Activated naive CD4-positive, alpha-beta T cell treated with Interleukin-2 at 50 U/mL for 16 hours (primary cell): ENCODE measurements around the gene APOM.

ENCODE experiments used
- DNase-seq: peaks from one replicate; pipeline ENCODE4 v3.0.0-alpha.2; 2020

APOM gene

GRCh38 chr6:31631681-31632278 is 23.9 kb upstream of the APOM start:
- no peak for DNase-seq

- no peak for DNase-seq
These were observed 23.3 kb upstream of the APOM start for GRCh38 chr6:31632279-31632946.

- DNase-seq: no peak
These were observed 22.2 kb upstream of the APOM start for GRCh38 chr6:31633447-31633846.

- no peak for DNase-seq
These were observed 21.6 kb upstream of the APOM start for GRCh38 chr6:31634131-31634530.

DNA sequence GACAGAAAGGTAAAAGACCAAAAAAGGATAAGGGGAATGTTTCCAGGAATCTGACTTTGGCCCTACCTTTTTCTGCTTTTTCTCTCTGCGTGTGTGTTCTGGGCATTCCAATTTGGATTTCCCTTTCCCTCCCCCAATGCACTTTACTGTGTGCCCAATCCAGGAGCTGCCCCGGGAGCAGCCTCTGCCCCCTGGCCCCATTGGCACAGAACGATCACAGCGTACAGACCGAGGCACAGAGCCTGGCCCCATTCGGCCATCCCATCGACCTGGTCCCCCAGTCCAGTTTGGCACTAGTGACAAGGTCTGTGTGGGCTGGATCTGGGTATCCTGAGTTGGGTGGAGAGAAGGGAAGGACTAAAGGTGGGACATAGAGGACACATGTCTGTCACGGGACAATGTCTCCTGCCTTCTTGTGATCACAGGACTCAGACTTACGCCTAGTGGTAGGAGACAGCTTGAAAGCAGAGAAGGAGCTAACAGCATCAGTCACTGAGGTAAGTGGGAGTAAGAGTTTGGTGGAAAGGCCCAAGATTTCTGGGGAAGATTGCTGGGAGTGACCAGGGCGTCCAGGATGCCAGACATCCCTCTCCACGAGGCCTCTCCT is 20.6 kb upstream of the APOM start:
- DNase-seq: no peak

- DNase-seq: no peak
These were observed 18.7 kb upstream of the APOM start for GRCh38 chr6:31636698-31637596.

DNA sequence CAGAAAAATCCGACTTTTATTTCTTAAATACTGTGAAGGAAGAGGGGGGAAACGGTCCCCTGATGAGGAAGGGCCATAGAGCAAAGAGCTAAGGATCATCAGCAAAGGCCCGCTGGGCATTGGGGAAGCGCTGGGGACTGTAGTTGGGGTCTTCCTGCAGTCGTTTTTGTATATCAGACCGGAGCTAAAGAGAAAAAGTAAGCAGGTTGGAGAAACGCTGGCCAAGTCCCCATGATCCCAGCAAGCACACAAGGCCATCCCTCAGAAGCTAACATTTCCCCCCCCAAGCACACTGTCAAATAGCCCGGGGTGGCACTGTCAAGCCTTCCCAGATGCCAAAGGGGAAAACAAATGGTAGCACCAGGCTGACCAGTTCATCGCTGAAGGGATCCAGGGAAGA is 16.7 kb upstream of the APOM start:
- no peak for DNase-seq

DNA sequence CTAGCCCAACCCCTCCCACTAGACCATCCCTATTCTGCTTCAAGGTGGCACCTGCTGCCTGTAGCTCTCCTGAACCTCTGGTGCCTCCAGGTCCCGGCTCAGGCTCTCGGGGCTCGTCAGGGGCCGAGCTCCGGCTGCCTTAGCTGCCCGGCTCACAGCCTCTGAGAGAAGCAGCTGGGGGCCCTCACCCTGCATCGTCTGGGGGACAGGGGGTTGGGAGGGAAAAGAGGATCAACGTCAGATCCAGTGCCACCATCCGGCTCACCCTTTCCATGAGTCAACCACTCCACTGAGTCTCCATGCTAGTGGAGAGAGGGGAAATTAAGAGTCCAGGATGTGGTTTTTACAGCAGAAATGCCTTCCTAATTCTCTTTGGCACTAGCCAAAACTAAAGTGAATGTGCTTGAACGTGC is 16.2 kb upstream of the APOM start:
- DNase-seq: peak; percentile 31

DNA sequence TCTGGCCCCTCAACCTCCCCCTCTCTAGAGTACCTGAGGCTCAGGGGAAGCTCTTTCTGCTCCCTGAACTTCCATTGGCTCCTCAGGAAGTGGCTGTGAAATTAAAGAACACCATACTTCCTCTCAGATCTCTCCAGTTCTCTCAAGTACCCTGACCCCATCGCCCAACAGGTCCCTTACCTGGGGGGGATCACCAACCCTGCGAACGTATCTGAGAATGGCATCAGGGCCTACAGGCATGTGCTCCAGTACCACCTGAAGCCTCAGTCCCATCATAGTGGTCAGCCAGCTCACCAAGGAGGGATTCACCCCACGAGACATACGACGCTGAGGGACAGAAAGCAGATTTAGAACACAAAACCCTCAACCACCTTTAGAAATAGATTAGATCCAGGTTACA is 15.1 kb upstream of the APOM start:
- DNase-seq: no peak

DNA sequence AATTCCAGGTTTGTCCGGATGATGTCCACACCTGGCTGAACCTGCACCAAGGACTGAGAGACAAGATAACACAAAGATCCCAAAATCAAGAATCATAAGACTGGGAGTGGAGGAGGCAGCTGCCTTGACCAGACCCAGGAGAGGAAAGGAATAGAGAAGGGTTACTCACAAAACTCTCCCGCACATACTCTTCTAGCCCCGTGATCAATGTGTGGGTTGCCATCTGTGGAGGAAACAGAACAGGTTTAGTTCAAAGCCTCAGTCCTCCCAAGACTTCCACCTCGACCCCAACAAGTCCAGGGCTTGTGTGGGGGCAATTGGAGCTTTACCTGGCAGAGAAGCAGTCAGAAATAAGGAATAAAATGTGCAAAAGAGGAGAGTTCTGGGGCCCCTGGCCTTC is 14.3 kb upstream of the APOM start:
- no peak for DNase-seq

DNA sequence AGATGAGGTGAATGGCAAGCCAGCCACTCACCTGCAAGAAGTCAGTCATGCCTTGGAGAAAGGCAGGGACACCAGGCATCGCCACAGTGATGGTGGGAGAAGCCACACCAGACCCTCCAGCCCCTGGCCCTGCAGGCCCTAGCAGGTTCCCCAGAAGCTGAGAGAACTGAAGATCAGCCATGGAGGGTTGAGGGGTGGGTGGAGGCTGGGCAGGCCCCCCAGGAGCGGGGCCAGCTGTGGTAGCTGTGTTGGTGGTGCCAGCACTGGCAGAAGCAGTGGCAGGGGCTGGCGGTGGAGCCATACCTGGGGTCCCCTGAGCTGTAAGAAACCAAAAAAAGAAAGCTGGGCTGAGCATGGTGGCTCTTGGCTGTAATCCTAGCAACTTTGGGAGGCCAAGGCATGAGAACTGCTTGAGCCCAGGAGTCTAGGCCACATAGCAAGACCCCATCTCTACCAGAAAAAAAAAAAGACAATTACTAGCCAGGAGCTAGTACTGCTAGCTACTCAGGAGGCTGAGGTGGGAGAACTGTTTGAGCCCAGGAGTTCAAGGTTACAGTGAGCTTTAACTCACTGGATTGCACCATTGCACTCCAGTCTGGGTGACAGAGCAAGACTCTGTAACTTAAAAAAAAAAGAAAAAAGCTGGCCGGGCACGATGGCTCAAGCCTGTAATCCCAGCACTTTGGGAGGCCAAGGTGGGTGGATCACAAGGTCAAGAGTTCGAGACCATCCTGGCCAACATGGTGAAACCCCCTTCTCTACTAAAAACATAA is 12.7 kb upstream of the APOM start:
- no peak for DNase-seq

DNA sequence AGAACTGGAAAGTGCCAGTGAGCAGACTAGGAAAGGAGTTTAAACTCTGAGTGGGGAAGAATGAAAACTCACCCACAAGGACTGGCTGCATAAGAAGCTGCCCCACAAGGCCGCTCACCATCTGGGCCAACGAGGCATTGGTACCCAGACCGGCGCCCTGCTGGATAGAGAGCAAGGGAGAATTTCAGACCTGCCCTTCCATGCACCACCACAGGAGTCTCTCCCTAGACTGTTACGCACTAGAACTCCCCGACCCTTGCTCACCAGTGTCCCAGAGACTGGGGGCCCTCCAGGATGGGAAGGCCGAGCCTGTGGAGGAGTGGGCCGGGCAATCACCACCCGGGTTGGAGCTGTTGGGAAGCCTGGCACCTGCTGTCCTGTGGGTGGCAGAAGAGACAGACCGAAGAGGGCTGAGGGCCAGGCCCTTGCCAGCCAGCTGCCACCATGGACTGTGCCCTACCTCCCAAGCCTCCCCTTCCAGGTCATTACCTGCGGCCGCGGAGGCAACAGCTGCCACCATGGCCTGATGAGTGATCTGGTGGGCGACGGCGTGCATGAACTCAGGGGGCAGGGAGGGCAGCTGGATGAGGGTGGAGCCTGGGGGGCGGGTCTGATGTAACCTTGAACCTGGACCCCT is 11.8 kb upstream of the APOM start:
- DNase-seq: no peak

DNA sequence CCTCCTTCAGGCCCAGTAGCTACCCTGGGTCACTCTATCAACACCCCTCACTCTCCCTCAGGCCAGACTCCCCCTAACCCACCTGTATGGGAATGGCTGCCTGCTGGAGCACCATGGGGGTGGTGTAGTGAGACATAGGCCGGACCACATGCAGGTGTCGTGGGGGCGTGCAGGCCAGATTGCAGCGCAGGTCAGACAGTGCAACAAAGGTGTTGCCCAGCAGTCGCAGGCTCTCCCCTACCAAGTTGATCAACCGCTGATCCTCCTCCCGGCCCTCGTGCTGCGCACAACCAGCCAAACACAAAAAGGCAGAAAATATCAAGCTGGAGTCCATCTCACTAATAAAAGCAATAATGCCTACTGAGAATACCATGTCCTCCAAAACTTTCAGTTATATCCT is 10.4 kb upstream of the APOM start:
- DNase-seq: no peak

DNA sequence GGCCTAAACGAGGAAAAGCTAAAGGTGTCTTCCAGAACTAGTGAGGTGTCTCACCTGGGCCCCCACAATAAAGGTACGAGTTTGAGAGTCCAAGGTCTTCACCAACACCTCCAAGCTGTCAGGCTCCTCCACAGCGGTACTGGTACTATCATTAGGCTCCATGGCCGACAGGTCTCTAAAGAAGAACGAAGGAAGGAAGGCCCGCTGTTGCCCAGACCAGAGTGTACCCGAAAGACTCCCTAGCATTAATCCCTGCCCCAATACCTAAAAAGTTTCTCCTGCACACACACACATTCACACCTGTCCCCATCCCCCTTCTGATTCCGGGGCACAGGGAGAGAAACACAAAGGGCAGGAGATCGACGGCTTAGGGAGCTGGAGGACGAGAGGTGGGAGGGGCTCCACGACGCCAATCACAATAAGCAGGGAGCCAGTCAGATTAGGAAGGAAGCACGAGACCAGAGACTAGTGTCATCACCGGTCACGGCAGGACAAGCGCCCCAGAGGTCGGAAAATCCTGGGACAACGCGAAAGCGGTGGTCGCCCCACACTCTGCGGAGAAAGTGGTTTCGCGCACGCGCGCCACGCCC is 4.0 kb upstream of the APOM start:
- no peak for DNase-seq

GRCh38 chr6:31652925-31653724 is 2.6 kb upstream of the APOM start:
- DNase-seq: peak; percentile 89

- DNase-seq: no peak
These were observed 933 bp upstream of the APOM start for GRCh38 chr6:31654574-31655348.

DNA sequence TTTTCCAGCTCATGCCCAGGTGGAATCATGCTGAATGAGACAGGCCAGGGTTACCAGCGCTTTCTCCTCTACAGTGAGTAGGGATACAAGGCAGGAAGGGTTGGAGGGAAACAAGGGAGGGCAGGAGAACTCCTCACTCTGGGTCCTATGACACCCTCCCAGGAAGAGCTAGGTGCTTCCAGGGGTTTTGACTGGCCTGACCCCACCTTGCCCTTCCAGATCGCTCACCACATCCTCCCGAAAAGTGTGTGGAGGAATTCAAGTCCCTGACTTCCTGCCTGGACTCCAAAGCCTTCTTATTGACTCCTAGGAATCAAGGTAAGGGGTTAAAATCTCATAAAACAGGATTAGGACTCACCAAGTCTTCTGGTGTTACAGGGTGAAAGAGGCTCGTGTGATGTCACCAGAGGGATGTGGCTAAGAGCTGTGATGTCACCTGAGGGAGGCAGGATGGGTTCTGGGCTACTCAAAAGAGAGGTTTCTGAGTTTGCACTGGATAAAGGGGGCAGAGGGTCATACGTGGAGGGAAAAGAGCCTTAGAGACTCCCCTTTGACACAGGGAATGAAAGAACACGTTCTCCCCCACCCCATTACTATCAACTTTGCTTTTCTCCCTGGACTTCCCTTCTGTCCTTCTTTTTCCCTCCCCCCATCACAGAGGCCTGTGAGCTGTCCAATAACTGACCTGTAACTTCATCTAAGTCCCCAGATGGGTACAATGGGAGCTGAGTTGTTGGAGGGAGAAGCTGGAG is 1.9 kb downstream of the APOM start:
- DNase-seq: peak; percentile 21

DNA sequence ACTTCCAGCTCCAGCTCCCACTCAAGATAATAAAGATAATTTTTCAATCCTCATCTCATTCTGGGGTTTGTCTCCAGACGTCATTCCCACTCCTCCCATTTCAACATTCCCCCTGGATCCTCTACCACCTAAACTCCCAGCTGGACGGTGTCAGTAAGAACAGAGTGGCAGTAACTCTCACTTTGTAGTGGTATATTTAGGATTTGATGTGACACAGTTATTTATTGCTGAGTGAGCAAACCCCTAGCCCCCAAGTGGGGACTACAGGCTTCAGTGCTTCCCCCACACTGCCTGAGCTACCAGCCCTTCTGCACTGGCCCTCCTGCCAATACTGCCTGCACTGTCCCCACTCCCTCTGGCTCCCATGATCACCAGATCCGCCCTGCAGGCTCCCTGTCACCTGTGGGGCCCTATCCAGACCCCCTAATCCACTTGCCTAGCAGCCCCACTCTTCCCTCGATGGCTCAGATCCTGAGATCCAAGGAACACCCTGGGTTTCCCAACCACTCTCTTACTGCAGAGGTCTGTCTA is 2.5 kb downstream of the APOM start:
- DNase-seq: no peak

DNA sequence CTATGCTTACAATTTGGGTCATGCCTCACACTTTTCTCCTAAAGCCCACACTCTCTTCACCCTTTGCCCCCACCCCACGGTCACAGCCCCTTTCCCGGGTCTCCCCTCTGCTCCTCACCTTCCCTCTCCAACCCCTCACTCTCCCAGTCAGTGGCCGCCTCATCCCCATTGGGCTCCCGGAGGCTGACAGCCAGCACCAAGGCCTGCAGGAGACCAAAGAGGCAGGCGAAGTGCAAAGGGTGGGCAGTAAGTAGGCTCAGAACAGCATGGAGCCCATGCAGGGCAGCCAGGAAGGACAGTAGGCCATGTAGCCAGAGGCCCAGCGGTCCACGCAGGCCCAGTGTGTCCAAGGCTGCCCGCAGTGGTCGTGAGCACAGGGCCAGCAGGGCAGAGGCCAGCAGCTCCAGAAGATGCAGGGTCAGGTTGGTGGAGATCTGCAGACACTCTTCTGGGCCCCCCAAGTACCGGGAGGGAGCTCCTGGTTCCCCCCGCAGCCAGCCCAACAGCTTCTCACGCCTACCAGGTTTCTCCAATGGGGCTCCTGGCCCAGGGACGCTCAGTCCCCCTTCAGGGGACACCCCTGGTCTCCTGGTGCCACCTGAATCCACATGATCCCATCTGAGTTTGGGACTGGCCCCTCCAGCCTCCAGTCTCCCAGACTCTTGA is 3.4 kb downstream of the APOM start:
- no peak for DNase-seq
